GM19455 (cell line): ENCODE measurements around the gene CYFIP2.

Source experiments
- ATAC-seq: cut with Tn5 transposase; IDR thresholded peaks from one replicate; pipeline ENCODE4 v1.9.1; 2021; ENCODE audit not compliant: unreplicated experiment

CYFIP2 gene

DNA sequence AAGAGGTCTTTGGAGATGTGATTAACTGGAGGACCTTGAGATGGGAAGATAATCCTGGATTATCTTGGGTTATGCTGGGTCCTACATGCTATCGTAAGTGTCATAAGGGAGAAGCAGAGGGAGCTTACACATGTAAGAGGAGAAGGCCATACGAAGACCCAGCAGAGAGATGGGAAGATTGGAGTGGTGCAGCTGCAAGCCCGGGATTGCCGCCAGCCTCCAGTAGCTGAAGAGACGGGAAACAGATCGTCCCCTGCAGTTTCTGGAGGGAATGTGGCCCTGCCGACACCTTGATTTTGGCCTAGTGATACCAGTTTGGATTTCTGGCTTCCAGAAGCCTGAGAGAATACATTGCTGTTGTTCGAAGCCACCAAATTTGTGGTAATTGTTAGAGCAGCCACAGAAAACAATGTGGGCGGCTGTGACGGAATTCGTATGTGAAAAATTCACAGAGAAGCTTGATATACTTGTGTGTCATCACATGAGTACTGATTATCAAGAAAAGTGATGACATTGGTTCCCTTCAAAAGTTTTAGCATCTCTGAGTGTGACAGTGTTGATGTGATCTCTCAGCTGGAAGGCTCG lies 86.9 kb downstream of the CYFIP2 start:
- no peak for ATAC-seq

GRCh38 chr5:157354800-157355199 lies 88.9 kb downstream of the CYFIP2 start:
- no peak for ATAC-seq

- ATAC-seq, result no peak
Measured at GRCh38 chr5:157356576-157356975, 90.7 kb downstream of the CYFIP2 start.

- no peak for ATAC-seq
Measured at GRCh38 chr5:157357823-157358222, 91.9 kb downstream of the CYFIP2 start.

DNA sequence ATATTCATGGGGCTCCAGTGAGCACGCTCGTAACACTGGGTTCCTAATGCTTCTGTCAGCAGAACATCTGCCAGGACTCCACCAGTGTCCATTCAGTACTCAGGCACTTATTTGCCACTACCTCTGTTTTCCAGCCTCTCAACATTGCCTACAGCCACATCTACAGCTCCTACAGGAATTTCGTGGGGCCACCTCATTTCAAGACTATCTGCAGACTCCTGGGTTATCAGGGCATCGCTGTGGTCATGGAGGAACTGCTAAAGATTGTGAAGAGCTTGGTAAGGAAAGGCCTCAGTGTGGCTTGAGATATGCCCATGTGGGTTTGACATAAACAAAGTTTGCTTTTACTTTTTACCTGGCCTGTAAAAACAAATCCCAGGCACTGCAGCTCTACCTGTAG lies 92.9 kb downstream of the CYFIP2 start:
- ATAC-seq, result no peak

- ATAC-seq, result no peak
Measured at GRCh38 chr5:157359356-157360055, 93.6 kb downstream of the CYFIP2 start.

GRCh38 chr5:157362012-157362411 lies 96.1 kb downstream of the CYFIP2 start:
- no peak for ATAC-seq

DNA sequence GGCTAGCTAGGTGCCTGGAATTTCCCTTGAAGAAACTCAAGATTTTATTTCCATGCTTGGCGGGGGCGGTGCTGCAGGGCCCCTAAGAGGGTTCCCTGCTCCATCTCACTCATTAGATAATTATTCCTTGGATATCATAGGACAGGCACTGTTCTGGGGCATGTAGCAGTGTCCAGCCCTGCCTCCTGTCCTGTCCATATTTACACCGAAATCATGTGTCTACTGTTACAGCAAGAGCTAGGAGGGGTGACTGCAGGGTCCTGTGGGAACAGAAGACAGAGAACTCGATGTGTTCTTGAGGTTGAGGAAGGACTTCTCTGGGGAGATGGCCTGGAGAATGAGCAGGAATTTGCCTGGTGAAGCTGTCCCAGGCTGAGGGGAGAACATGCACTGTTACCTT lies 96.6 kb downstream of the CYFIP2 start:
- ATAC-seq, result no peak

DNA sequence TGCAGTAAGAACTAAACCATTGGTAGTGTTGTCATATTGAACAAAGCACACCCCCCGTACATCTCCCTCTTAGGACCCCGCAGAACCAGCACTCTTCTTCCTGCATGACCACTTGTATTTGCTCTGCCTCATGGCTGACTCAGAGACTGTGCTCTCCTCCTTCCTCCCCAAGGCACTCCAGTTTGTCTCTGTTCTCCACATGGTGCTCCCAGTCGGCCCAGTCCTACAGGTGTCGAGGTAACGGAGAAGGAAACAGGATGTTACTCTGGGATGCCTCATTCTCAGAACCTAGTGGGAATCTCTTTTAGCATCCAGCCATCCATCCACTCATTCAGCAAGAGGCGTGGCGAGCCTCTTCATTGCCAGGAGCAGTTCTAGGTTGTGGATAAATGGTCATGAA lies 97.1 kb downstream of the CYFIP2 start:
- no peak for ATAC-seq

GRCh38 chr5:157365732-157366131 lies 99.8 kb downstream of the CYFIP2 start:
- no peak for ATAC-seq

GRCh38 chr5:157366741-157367674 lies 101.1 kb downstream of the CYFIP2 start:
- no peak for ATAC-seq

GRCh38 chr5:157369507-157369906 lies 103.6 kb downstream of the CYFIP2 start:
- ATAC-seq, result no peak

- no peak for ATAC-seq
Measured at GRCh38 chr5:157370967-157371366, 105.0 kb downstream of the CYFIP2 start.

- no peak for ATAC-seq
Measured at GRCh38 chr5:157371655-157372471, 105.9 kb downstream of the CYFIP2 start.

GRCh38 chr5:157372472-157372822 lies 106.5 kb downstream of the CYFIP2 start:
- ATAC-seq, result no peak

DNA sequence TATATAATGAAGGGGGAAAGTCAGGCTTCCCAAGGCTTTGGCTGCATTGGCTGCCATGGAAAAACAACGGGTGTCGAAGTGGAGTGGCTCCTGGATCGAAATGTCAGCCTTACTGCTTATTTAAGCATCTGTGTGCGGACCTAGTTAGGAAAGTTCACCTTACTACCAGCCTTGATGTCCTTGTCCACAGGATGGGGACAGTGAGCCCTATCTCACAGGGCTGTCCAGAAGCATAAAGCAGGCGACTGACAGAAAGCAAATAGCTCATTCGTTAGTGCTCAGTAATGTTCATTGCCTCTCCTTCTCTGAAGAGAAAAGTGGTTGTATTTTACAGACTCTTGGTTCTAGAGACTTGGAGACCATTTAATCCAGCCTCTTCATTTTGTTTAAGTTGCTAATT lies 112.6 kb downstream of the CYFIP2 start:
- ATAC-seq, result no peak

DNA sequence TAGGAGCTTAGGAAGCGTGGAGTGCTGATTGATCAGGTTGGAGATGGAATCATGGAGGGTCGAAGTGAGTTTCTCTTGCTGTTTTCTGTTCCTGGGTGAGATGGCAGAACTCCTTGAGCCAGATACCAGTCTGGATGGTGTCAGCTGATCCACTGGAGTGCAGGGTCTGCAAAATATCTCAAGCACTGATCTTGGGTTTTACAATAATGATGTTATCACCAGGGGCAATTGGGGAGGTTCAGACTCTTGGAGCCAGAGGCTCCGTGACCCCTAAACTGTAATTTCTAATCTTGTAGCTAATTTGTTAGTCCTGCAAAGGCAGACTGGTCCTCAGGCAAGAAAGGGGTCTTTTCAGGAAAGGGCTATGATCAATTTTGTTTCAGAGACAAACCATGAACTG lies 114.1 kb downstream of the CYFIP2 start:
- ATAC-seq, result no peak

DNA sequence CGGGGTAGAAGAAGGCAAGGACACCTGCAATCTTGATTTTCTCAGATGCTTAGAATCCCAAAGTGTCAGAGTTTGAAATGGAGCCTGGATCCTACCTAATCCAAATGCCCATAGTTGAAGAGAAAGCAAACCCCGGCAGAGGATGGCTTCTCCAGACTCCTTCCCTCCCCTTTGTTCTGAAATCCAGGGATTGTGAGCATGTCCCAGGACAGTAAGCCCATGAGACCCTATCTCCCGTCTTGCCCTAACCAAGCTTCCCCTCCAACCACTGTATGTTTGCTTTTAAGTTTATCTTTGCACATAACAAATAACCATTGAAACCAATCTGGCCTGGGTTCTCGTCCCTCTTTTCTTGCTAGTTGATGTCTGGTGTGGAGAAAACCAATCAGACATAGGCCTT lies 115.8 kb downstream of the CYFIP2 start:
- no peak for ATAC-seq

DNA sequence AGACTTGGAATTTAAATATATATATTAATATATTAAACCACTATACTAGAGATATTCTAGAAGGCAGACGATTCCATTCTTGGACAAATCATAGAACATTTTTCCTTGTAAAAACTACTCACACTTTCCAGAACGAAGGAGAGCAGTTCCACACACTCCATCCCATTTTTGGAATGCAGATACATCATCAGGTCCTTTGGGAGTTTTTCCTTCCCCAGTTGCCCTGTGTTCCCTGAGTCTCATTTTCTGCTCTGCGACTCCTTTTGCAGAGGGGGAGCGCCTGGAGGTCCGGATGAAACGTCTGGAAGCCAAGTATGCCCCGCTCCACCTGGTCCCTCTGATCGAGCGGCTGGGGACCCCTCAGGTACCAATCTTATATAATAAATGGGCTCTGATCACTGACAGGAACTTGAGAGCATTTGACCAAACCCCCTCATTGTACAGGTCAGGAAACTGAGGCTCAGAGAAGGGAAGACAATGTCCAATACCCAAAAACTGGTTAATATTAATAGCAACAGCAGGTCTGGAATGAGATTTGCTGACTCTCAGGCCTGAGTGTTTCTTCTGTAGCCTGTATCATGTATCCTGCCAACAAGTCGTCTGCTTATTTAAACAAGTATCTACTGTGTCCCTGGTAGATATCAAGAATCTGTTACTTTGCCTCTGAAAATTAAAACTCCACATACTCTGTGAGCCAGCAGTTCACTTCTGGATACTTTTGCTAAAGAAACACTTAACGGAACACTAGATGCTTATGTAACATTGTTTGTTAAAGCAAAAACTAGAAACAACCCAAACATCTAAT lies 117.3 kb downstream of the CYFIP2 start:
- ATAC-seq, result no peak

- ATAC-seq, result no peak
Measured at GRCh38 chr5:157384971-157385709, 119.2 kb downstream of the CYFIP2 start.
